PC-3 (cell line): ENCODE results near the gene OR13A1.

Experiments
- EZH2 ChIP-seq: fragments of 300-600 bp; sonication (generic); IDR thresholded peaks from one replicate; pipeline ENCODE4 v1.6.1; 2017; ENCODE audit warnings: antibody characterized with exemption, mild to moderate bottlenecking, low read length; ENCODE audit not compliant: unreplicated experiment
- EZH2phosphoT487 ChIP-seq: fragments of 300-600 bp; sonication (generic); IDR thresholded peaks from 2 replicates; pipeline ENCODE4 v1.6.1; 2018; ENCODE audit warnings: mild to moderate bottlenecking, antibody characterized with exemption, low read length, borderline replicate concordance
- TF ChIP-seq, protein P1 (sequence below): fragments of 300-600 bp; sonication (generic); conservative IDR thresholded peaks from 2 replicates; pipeline ENCODE4 v1.5.1; 2017; ENCODE audit warnings: antibody characterized with exemption, low read depth, mild to moderate bottlenecking, low read length

DNA sequence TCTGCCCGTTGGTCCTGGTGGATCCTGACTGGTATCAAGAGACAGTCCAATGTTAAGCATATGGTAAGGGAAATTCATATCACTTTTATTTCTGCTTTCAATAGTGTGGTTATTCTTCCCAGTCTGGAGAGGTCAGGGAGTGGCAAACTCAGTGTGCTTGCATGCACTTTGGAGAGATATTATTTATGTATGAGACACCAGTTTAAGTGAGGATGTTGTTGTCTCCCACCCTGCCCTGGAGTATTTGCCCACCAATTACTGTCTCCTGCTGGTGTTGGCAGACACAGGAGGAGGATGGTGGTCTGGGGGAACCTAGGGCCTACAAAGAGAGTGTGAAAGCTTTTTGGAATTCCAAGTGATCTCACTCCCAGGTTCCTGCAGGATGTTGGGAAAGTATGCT lies 59.7 kb downstream of the OR13A1 start:
- TF ChIP-seq, protein P1, sequence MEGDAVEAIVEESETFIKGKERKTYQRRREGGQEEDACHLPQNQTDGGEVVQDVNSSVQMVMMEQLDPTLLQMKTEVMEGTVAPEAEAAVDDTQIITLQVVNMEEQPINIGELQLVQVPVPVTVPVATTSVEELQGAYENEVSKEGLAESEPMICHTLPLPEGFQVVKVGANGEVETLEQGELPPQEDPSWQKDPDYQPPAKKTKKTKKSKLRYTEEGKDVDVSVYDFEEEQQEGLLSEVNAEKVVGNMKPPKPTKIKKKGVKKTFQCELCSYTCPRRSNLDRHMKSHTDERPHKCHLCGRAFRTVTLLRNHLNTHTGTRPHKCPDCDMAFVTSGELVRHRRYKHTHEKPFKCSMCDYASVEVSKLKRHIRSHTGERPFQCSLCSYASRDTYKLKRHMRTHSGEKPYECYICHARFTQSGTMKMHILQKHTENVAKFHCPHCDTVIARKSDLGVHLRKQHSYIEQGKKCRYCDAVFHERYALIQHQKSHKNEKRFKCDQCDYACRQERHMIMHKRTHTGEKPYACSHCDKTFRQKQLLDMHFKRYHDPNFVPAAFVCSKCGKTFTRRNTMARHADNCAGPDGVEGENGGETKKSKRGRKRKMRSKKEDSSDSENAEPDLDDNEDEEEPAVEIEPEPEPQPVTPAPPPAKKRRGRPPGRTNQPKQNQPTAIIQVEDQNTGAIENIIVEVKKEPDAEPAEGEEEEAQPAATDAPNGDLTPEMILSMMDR = no peak
- TF ChIP-seq EZH2phosphoT487 (no peak), EZH2 (no peak)
